ENCODE measurements around the gene ZMIZ1. TPM values are rescaled to one million over a fixed set of nuclear protein-coding genes. Genes with fewer than 3 reads are reported as not detected.

ZMIZ1 gene
- total and polyA plus RNA-seq, 2 experiments from 2014 or later = 9.2 to 30.9 TPM

DNA sequence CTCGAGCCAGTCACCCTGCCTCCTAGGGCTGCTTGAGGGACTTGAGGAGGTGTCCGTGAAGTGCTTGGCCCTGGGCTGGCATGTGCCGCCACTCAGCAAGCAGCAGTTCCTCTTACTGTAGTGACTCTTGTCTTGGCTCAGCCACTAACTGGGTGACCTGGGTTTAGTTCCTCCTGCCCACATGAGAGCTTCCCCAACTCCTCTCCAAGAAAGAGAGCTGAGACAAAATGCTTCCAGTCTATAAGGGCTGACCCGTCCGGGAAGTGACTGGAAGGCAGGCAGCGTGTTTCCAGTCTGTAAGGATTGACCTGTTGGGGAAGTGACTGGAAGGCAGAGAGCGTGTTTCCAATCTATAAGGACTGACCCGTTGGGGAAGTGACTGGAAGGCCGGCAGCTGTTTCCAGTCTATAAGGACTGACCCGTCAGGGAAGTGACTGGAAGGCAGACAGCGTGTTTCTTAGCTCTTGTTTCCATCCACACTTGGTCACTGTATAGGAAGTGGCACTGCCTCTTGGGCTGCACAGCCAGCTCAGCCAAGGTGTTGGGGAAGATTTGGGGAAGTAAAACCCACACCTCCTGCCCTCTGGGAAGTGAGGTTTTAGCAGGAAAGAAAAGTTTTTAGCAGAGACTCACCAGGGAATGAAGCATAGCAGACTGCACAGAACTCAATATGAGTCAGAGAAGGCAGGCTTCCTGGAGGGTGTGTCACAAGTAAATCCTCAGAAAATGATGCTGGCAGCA lies 225.2 kb downstream of the ZMIZ1 start (continued):
- TF ChIP-seq, protein P1, sequence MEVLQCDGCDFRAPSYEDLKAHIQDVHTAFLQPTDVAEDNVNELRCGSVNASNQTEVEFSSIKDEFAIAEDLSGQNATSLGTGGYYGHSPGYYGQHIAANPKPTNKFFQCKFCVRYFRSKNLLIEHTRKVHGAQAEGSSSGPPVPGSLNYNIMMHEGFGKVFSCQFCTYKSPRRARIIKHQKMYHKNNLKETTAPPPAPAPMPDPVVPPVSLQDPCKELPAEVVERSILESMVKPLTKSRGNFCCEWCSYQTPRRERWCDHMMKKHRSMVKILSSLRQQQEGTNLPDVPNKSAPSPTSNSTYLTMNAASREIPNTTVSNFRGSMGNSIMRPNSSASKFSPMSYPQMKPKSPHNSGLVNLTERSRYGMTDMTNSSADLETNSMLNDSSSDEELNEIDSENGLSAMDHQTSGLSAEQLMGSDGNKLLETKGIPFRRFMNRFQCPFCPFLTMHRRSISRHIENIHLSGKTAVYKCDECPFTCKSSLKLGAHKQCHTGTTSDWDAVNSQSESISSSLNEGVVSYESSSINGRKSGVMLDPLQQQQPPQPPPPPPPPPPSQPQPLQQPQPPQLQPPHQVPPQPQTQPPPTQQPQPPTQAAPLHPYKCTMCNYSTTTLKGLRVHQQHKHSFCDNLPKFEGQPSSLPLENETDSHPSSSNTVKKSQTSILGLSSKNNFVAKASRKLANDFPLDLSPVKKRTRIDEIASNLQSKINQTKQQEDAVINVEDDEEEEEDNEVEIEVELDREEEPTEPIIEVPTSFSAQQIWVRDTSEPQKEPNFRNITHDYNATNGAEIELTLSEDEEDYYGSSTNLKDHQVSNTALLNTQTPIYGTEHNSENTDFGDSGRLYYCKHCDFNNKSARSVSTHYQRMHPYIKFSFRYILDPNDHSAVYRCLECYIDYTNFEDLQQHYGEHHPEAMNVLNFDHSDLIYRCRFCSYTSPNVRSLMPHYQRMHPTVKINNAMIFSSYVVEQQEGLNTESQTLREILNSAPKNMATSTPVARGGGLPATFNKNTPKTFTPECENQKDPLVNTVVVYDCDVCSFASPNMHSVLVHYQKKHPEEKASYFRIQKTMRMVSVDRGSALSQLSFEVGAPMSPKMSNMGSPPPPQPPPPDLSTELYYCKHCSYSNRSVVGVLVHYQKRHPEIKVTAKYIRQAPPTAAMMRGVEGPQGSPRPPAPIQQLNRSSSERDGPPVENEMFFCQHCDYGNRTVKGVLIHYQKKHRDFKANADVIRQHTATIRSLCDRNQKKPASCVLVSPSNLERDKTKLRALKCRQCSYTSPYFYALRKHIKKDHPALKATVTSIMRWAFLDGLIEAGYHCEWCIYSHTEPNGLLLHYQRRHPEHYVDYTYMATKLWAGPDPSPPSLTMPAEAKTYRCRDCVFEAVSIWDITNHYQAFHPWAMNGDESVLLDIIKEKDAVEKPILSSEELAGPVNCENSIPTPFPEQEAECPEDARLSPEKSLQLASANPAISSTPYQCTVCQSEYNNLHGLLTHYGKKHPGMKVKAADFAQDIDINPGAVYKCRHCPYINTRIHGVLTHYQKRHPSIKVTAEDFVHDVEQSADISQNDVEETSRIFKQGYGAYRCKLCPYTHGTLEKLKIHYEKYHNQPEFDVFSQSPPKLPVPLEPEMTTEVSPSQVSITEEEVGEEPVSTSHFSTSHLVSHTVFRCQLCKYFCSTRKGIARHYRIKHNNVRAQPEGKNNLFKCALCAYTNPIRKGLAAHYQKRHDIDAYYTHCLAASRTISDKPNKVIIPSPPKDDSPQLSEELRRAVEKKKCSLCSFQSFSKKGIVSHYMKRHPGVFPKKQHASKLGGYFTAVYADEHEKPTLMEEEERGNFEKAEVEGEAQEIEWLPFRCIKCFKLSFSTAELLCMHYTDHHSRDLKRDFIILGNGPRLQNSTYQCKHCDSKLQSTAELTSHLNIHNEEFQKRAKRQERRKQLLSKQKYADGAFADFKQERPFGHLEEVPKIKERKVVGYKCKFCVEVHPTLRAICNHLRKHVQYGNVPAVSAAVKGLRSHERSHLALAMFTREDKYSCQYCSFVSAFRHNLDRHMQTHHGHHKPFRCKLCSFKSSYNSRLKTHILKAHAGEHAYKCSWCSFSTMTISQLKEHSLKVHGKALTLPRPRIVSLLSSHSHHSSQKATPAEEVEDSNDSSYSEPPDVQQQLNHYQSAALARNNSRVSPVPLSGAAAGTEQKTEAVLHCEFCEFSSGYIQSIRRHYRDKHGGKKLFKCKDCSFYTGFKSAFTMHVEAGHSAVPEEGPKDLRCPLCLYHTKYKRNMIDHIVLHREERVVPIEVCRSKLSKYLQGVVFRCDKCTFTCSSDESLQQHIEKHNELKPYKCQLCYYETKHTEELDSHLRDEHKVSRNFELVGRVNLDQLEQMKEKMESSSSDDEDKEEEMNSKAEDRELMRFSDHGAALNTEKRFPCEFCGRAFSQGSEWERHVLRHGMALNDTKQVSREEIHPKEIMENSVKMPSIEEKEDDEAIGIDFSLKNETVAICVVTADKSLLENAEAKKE (CRISPR knock-in tag; IDR thresholded peaks at IDR 0.05) = no peak
- no peak for TF ChIP-seq NANOG (IDR thresholded peaks at IDR 0.05; ENCODE audit: borderline replicate concordance)

- Histone ChIP-seq H2AFZ (no peak overlapping the region), H3K79me2 (replicated peaks; ENCODE audit: insufficient read depth) (no peaks in the 10 kb centered on the region), H3K27me3 (ENCODE audit: insufficient read depth) (no peaks in the 10 kb centered on the region), H3K4me1 (ENCODE audit: insufficient read depth) (no peaks in the 10 kb centered on the region), H3F3A (replicated peaks; ENCODE audit: low read depth) (no peaks in the 10 kb centered on the region), H3K9me2 (ENCODE audit: insufficient read depth) (no peaks in the 10 kb centered on the region), H3K4me2 (no peak overlapping the region), H3K27ac (ENCODE audit: low read depth) (no peak overlapping the region), H4K20me1 (replicated peaks; ENCODE audit: insufficient read depth) (no peaks in the 10 kb centered on the region), H3K4me3 (no peak overlapping the region), H3K36me3 (ENCODE audit: insufficient read depth) (no peaks in the 10 kb centered on the region; the same call in 1 of the 2 replicates)
- peaks cover 13% of the 10 kb centered on the region for H3K27me3 Mint-ChIP-seq (ENCODE audit: insufficient read depth, low read depth, poor library complexity)
- DNase-seq (ENCODE audit: low spot score) (no peak), ATAC-seq (no peak)
- no peak overlapping the region for H3K27ac Mint-ChIP-seq
- no peaks in the 10 kb centered on the region for H3K9me3 Mint-ChIP-seq
- H3K4me1 Mint-ChIP-seq = no peaks in the 10 kb centered on the region
- peaks cover 40% of the 10 kb centered on the region for H3K36me3 Mint-ChIP-seq (ENCODE audit: low read depth)
- H3K4me3 Mint-ChIP-seq = no peak overlapping the region
- TF ChIP-seq JUNB (IDR thresholded peaks at IDR 0.05; ENCODE audit: unreplicated experiment) = no peak
These were observed 226.8 kb downstream of the ZMIZ1 start for GRCh38 chr10:79295563-79295962.

DNA sequence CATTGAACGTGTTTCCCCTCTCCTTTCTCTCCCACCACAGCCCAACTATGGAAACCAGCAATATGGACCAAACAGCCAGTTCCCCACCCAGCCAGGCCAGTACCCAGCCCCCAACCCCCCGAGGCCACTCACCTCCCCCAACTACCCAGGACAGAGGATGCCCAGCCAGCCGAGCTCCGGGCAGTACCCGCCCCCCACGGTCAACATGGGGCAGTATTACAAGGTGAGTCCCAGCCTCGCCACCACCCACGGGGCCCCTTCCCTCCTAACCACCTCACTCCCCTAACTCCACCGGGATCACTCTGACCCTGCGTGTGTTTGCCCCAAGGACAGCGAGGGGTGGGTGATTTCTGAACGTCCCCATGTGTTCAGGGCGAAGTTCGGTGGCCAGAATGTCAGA lies 227.7 kb downstream of the ZMIZ1 start:
- H4K20me1 ChIP-seq (replicated peaks; ENCODE audit: insufficient read depth) = no peaks in the 10 kb centered on the region
- DNase-seq (ENCODE audit: low spot score) = no peak
- H3K36me3 Mint-ChIP-seq (ENCODE audit: low read depth) = peaks cover 46% of the 10 kb centered on the region
- no peaks in the 10 kb centered on the region; the same call in 1 of the 2 replicates for H3K36me3 ChIP-seq (ENCODE audit: insufficient read depth)
- ATAC-seq = no peak
- H3K4me1 Mint-ChIP-seq = no peaks in the 10 kb centered on the region
- no peak overlapping the region for H3K27ac Mint-ChIP-seq
- H3K4me1 ChIP-seq (ENCODE audit: insufficient read depth) = no peaks in the 10 kb centered on the region
- no peaks in the 10 kb centered on the region for H3F3A ChIP-seq (replicated peaks; ENCODE audit: low read depth)
- H3K4me3 Mint-ChIP-seq = no peak overlapping the region
- no peaks in the 10 kb centered on the region for H3K27me3 ChIP-seq (ENCODE audit: insufficient read depth)
- no peak overlapping the region for H2AFZ ChIP-seq
- no peaks in the 10 kb centered on the region for H3K79me2 ChIP-seq (replicated peaks; ENCODE audit: insufficient read depth)
- H3K27me3 Mint-ChIP-seq (ENCODE audit: insufficient read depth, low read depth, poor library complexity) = peaks cover 13% of the 10 kb centered on the region
- no peak overlapping the region for H3K4me2 ChIP-seq
- H3K9me3 Mint-ChIP-seq = no peaks in the 10 kb centered on the region
- H3K9me2 ChIP-seq (ENCODE audit: insufficient read depth) = no peaks in the 10 kb centered on the region
- H3K27ac ChIP-seq (ENCODE audit: low read depth) = no peak overlapping the region
- no peak overlapping the region for H3K4me3 ChIP-seq
- TF ChIP-seq JUNB (IDR thresholded peaks at IDR 0.05; ENCODE audit: unreplicated experiment) (no peak), STAT1 (IDR thresholded peaks at IDR 0.05; ENCODE audit: unreplicated experiment) (no peak), NANOG (IDR thresholded peaks at IDR 0.05; ENCODE audit: borderline replicate concordance) (no peak), EZH2 (IDR thresholded peaks at IDR 0.05; ENCODE audit: low read depth, unreplicated experiment) (no peak), CTCF (conservative IDR thresholded peaks at IDR 0.05; ENCODE audit: low read depth in 2 of 2) (no peak)
- TF ChIP-seq, protein P2, sequence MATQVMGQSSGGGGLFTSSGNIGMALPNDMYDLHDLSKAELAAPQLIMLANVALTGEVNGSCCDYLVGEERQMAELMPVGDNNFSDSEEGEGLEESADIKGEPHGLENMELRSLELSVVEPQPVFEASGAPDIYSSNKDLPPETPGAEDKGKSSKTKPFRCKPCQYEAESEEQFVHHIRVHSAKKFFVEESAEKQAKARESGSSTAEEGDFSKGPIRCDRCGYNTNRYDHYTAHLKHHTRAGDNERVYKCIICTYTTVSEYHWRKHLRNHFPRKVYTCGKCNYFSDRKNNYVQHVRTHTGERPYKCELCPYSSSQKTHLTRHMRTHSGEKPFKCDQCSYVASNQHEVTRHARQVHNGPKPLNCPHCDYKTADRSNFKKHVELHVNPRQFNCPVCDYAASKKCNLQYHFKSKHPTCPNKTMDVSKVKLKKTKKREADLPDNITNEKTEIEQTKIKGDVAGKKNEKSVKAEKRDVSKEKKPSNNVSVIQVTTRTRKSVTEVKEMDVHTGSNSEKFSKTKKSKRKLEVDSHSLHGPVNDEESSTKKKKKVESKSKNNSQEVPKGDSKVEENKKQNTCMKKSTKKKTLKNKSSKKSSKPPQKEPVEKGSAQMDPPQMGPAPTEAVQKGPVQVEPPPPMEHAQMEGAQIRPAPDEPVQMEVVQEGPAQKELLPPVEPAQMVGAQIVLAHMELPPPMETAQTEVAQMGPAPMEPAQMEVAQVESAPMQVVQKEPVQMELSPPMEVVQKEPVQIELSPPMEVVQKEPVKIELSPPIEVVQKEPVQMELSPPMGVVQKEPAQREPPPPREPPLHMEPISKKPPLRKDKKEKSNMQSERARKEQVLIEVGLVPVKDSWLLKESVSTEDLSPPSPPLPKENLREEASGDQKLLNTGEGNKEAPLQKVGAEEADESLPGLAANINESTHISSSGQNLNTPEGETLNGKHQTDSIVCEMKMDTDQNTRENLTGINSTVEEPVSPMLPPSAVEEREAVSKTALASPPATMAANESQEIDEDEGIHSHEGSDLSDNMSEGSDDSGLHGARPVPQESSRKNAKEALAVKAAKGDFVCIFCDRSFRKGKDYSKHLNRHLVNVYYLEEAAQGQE (IDR thresholded peaks at IDR 0.05; ENCODE audit: unreplicated experiment) = no peak

Measured in GM23338 (cell line).